ENCODE results near the gene RNF215.

DNA sequence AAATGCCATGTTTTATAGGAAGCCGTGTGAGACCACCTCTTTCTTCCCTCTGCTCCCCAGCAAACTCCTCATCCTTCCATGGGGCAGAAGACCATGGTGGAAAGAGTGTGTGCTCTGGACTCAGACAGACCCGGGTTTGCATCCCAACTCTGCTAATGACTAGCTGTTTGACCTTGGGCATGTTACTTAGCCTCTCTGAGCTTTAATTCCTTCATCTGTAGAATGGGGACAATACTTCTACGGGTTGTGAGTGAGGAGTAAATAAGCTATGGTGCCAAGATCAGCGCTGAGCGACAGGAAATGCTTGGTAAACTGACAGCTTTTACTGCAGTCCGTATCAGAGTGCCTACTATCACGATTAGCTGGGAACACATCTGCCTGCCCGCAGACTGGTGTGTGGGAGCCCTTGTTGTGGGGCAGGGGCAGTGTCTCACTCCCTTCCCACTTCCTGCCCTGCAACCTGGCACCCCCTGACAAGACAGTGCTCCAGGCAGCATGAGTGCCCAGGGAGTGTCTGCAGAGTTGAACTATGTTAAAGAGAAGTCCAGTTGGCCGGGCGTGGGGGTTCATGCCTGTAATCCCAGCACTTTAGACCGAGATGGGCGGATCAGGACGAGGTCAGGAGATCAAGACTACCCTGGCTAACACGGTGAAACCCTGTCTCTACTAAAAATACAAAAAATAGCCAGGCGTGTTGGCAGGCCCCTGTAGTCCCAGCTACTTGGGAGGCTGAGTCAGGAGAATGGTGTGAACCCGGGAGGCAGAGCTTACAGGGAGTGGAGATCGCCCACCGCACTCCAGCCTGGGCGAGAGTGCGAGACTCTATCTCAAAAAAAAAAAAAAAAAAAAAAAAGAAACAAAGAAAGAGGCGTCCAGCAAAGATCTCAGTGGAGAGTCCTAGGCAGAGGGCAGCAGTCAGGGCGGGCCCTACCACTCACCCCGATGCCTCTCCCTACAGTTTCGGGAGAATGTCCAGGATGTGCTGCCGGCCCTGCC is 11.8 kb upstream of the RNF215 start:
- TF ChIP-seq CTCF (IDR thresholded peaks at IDR 0.05) = no peak
- no peak for TF ChIP-seq EZH2 (IDR thresholded peaks at IDR 0.05)
- TF ChIP-seq EZH2phosphoT487 (IDR thresholded peaks at IDR 0.05) = no peak

All from neural progenitor cell (in vitro differentiated cells).